Smooth muscle cell (in vitro differentiated cells): ENCODE data around the gene CARM1. TPM values are rescaled to one million over a fixed set of nuclear protein-coding genes. Genes with fewer than 3 reads are reported as not detected.

ENCODE experiments used
- DNase-seq: peaks from one replicate; lab custom pipeline; 2025; ENCODE audit not compliant: unreplicated experiment; lab: John Stamatoyannopoulos, UW
- H2AFZ ChIP-seq: fragments of 200-600 bp; sonication (generic); 2 replicates; pipeline ENCODE4 v1.6.0; 2016; ENCODE audit warnings: antibody characterized with exemption, low read depth, mild to moderate bottlenecking
- H3F3A ChIP-seq: fragments of 200-600 bp; sonication (generic); 2 replicates; pipeline ENCODE4 v1.6.0; 2017; ENCODE audit warnings: antibody characterized with exemption, low read depth
- H3K27ac ChIP-seq: fragments of 200-600 bp; sonication (generic); 2 replicates; pipeline ENCODE4 v1.5.1; 2016; ENCODE audit warnings: low read depth, mild to moderate bottlenecking
- H3K27me3 ChIP-seq: fragments of 200-600 bp; sonication (generic); 2 replicates; pipeline ENCODE4 v1.6.1; 2016; ENCODE audit warnings: low read depth, mild to moderate bottlenecking
- H3K36me3 ChIP-seq: fragments of 200-600 bp; sonication (generic); 2 replicates; pipeline ENCODE4 v1.5.1; 2016; ENCODE audit warnings: low read depth
- H3K4me1 ChIP-seq: fragments of 200-600 bp; sonication (generic); 2 replicates; pipeline ENCODE4 v1.5.1; 2016; ENCODE audit warnings: low read depth
- H3K4me2 ChIP-seq: fragments of 200-600 bp; sonication (generic); 2 replicates; pipeline ENCODE4 v1.6.0; 2016; ENCODE audit warnings: mild to moderate bottlenecking
- H3K4me3 ChIP-seq: fragments of 200-600 bp; sonication (generic); 2 replicates; pipeline ENCODE4 v1.5.1; 2016; ENCODE audit warnings: mild to moderate bottlenecking
- H3K79me2 ChIP-seq: fragments of 200-600 bp; sonication (generic); 2 replicates; pipeline ENCODE4 v1.6.0; 2016; ENCODE audit warnings: low read depth, mild to moderate bottlenecking
- H3K9ac ChIP-seq: fragments of 200-600 bp; sonication (generic); 2 replicates; pipeline ENCODE4 v1.6.0; 2016; ENCODE audit warnings: low read depth
- H3K9me3 ChIP-seq: fragments of 200-600 bp; sonication (generic); replicated peaks from 2 replicates; pipeline ENCODE4 v1.5.1; 2016; ENCODE audit warnings: low read depth
- H4K20me1 ChIP-seq: fragments of 200-600 bp; sonication (generic); 2 replicates; pipeline ENCODE4 v1.6.0; 2016; ENCODE audit warnings: low read depth
- CTCF ChIP-seq: fragments of 200-600 bp; sonication (generic); IDR thresholded peaks from 2 replicates; pipeline ENCODE4 v1.5.1; 2017; ENCODE audit warnings: borderline replicate concordance, mild to moderate bottlenecking, antibody characterized with exemption; ENCODE audit not compliant: insufficient read depth, poor library complexity, severe bottlenecking
- WGBS: methylation state at CpG from one replicate; pipeline ENCODE4 v1.1.7; 2016; ENCODE audit warnings: low lambda C conversion rate; 5-methylcytosine and 5-hydroxymethylcytosine counted together
- polyA plus RNA-seq: library from polyadenylated mRNA; unstranded; fragments of >200 nt; fragmentation: Nextera tagmentation; extraction: Ambion mirVana; gene quantifications from 2 replicates; pipeline ENCODE4 v1.2.1, GENCODE V29; 2016
- total RNA-seq: library from RNA; depleted of rRNA; stranded (reverse); fragments of >200 nt; gene quantifications from 2 replicates; pipeline ENCODE4 v1.2.3, GENCODE V29; 2014

Gene CARM1
- total and polyA plus RNA-seq, 2 experiments from 2014 or later: 22.7 to 39.3 TPM

GRCh38 chr19:10921199-10921909, 50.0 kb downstream of the CARM1 start:
- TF ChIP-seq CTCF: no peak
- Histone ChIP-seq H3K27ac (no peak overlapping the region), H3K27me3 (no peaks in the 10 kb centered on the region)

GRCh38 chr19:10921910-10922637, 50.7 kb downstream of the CARM1 start:
- TF ChIP-seq CTCF: no peak
- Histone ChIP-seq H3K9me3 (no peaks in the 10 kb centered on the region), H3K4me2 (no peak overlapping the region), H2AFZ (no peak overlapping the region), H4K20me1 (peaks cover 18% of the 10 kb centered on the region), H3K27me3 (no peaks in the 10 kb centered on the region), H3K4me3 (no peak overlapping the region), H3K9ac (no peak overlapping the region), H3K79me2 (peaks cover 8% of the 10 kb centered on the region), H3K27ac (no peak overlapping the region), H3K4me1 (no peaks in the 10 kb centered on the region), H3K36me3 (no peaks in the 10 kb centered on the region), H3F3A (no peaks in the 10 kb centered on the region)
- whole genome bisulfite sequencing: 95% methylated on average over 29 of the region's 33 CpGs
- DNase-seq: no peak

More at GRCh38 chr19:10921199-10921909, 50.0 kb downstream of the CARM1 start:
- Histone ChIP-seq H3F3A (no peaks in the 10 kb centered on the region), H3K4me1 (no peaks in the 10 kb centered on the region), H3K79me2 (peaks cover under 1% of the 10 kb centered on the region), H3K9me3 (no peaks in the 10 kb centered on the region), H3K4me3 (no peak overlapping the region), H4K20me1 (peaks cover 18% of the 10 kb centered on the region), H3K4me2 (no peak overlapping the region), H2AFZ (no peak overlapping the region), H3K9ac (no peak overlapping the region), H3K36me3 (no peaks in the 10 kb centered on the region)
- DNase-seq: no peak
- 94% methylated on average over 40 of the region's 43 CpGs for WGBS

- H3K9ac ChIP-seq: no peak overlapping the region
- peaks cover 3% of the 10 kb centered on the region for H3K4me1 ChIP-seq
- H2AFZ ChIP-seq: no peak overlapping the region
- no peaks in the 10 kb centered on the region for H3K36me3 ChIP-seq
- no peak overlapping the region for H3K4me2 ChIP-seq
- 97% methylated on average over 13 of the region's 13 CpGs for WGBS
- no peak overlapping the region for H3K27ac ChIP-seq
- no peaks in the 10 kb centered on the region for H3F3A ChIP-seq
- TF ChIP-seq CTCF: no peak
- H4K20me1 ChIP-seq: peaks cover 18% of the 10 kb centered on the region
- no peaks in the 10 kb centered on the region for H3K9me3 ChIP-seq
- no peak overlapping the region for H3K4me3 ChIP-seq
- no peaks in the 10 kb centered on the region for H3K27me3 ChIP-seq
- peaks cover 13% of the 10 kb centered on the region for H3K79me2 ChIP-seq
- DNase-seq: no peak
Measured at GRCh38 chr19:10922638-10923014, 51.3 kb downstream of the CARM1 start.
